NCI-H524 (cell line): ENCODE data around the gene KIF5A.
"Not testable (repeated sequence)": the region's sequence is repeated elsewhere in the genome, so short reads cannot be mapped to it uniquely, and the experiment has no call there.

Source experiments
- DNase-seq, 2 experiments: peaks; one replicate each; lab custom pipeline; 2025; lab: John Stamatoyannopoulos, UW

The KIF5A gene

GRCh38 chr12:57549909-57550640 is at the start of gene KIF5A:
Gene KIF5A, plus strand, starts transcription at chr12:57550044. Its CDS starts 228 bp downstream, at chr12:57550272.
- peak; percentile 12 to 61 for DNase-seq

- DNase-seq = no peak
Measured at GRCh38 chr12:57500213-57500612, 49.6 kb upstream of the KIF5A start.

- DNase-seq = not testable (repeated sequence)
Measured at GRCh38 chr12:57502311-57502969, 47.4 kb upstream of the KIF5A start.

- not testable (repeated sequence) for DNase-seq
Measured at GRCh38 chr12:57506541-57506940, 43.3 kb upstream of the KIF5A start.

- not testable (repeated sequence) for DNase-seq
Measured at GRCh38 chr12:57507796-57508195, 42.0 kb upstream of the KIF5A start.

DNA sequence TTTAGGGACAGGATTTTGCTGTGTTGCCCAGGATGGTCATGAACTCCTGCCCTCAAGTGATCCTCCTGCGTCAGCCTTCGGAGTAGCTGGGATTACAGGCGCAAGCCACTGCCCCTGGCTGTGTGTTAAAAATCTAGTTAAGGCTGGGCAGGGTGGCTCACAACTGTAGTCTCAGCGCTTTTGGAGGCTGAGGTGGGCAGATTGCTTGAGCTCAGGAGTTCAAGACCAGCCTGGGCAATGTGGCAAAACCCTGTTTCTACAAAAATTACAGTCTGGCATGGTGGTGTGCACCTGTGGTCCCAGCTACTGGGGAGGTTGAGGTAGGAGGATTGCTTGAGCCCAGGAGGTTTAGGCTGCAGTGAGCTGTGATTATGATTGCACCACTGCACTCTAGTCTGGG is 38.7 kb upstream of the KIF5A start:
- no peak for DNase-seq

DNA sequence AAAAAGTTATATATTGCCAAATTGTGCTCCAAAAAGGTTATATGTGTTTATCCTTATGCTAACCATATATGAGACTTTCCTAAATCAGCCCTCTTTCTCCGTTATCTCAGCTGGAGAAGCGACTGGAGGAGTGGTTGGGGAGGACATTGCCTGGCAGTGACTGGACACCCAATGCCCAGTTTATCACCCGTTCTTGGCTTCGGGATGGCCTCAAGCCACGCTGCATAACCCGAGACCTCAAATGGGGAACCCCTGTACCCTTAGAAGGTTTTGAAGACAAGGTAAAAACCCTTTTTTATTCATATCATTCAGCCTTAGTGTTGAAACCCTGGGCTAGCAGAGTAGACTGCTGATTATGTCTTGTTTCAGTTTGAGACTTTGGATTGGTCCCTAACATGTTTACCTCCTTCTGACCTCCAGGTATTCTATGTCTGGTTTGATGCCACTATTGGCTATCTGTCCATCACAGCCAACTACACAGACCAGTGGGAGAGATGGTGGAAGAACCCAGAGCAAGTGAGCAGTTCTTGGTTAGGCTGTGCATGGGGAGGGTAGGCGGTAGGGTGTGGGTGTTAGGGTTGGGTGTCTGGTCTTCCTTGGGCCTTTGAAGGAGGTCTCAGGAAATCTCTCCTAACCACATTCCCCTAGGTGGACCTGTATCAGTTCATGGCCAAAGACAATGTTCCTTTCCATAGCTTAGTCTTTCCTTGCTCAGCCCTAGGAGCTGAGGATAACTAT is 38.1 kb upstream of the KIF5A start:
- no peak for DNase-seq

GRCh38 chr12:57512665-57513064 is 37.2 kb upstream of the KIF5A start:
- DNase-seq = no peak

DNA sequence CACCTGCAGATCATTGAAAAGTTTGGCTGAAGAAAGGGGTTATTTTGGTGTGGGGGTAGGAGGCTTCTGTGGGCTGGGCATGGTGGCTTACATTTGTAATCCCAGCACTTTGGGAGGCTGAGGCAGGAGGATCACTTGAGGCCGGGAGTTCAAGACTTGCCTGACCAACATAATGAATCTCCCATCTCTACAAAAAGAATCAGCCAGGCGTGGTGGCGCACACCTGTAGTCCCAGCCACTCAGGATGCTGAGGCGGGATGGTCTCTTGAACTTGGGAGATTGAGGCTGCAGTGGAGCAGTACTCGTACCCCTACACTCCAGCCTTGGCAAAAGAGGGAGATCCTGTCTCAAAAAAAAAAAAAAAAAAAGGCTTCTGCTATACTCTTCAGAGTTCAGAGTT is 36.6 kb upstream of the KIF5A start:
- no peak for DNase-seq

DNA sequence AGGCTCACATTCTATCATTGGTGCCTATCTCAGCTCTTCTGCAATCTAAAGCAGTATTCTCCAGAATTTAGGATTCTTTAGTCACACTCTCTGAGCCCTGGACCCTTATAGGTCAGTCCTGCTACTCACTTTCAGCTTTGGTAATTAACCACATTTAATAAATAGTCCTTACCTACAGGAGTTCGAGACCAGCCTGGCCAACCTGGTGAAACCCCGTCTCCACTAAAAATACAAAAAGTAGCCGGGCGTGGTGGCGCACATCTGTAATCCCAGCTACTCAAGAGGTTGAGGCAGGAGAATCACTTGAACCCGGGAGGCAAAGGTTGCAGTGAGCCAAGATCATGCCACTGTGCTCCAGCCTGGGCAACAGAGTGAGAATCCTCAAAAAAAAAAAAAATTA is 36.2 kb upstream of the KIF5A start:
- DNase-seq = not testable (repeated sequence)

- DNase-seq = not testable (repeated sequence)
Measured at GRCh38 chr12:57514246-57514645, 35.6 kb upstream of the KIF5A start.

- DNase-seq = no peak
Measured at GRCh38 chr12:57514720-57515407, 35.0 kb upstream of the KIF5A start.

GRCh38 chr12:57515408-57515933 is 34.4 kb upstream of the KIF5A start:
- no peak for DNase-seq

GRCh38 chr12:57515934-57516541 is 33.8 kb upstream of the KIF5A start:
- DNase-seq = no peak

DNA sequence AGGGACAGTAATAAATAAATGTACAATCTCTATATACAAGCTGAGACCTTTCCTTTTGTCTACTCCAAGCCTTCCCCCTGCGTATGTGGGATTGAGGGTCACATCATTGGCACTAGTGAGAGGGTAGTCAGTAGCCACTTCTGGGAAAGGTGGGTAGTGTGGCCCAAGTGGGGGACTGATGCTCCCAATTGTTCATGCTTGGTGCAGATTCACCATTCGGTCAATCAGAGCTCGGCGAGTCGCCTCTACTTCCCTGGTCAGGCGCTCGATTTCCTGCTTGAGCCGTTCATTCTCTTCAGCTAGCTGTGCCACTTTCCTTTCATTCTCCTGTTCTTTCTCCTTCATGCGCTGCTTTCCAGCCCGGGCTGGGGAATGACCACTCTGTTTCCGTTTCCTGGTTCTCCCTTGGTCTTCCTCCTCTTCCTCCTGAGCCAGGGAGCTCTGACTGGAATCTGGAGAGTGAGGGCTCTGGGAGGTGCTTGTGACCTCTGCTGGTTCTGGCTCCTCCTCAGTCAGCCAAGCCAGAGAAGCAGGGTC is 33.2 kb upstream of the KIF5A start:
- no peak for DNase-seq

- no peak for DNase-seq
Measured at GRCh38 chr12:57517187-57517586, 32.7 kb upstream of the KIF5A start.

DNA sequence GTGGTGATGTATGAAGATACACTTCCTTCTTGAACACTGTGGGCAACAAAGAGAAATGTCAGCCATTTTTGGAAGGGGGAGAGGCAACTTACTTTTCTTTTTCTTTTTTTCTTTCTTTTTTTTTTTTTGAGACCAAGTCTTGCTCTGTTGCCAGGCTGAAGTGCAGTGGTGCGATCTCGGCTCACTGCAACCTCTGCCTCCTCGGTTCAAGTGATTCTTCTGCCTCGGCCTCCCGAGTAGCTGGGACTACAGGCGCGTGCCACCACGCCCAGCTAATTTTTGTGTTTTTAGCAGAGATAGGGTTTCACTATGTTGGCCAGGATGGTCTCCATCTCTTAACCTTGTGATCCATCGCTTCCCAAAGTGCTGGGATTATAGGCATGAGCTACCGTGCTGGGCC is 32.1 kb upstream of the KIF5A start:
- not testable (repeated sequence) for DNase-seq

- DNase-seq = no peak
Measured at GRCh38 chr12:57518176-57518919, 31.5 kb upstream of the KIF5A start.

- peak in 1 of 2 experiments; percentile 63 for DNase-seq
Measured at GRCh38 chr12:57518920-57519795, 30.7 kb upstream of the KIF5A start.

- no peak for DNase-seq
Measured at GRCh38 chr12:57519796-57520052, 30.1 kb upstream of the KIF5A start.
